Stimulated activated CD8-positive, alpha-beta memory T cell treated with anti-CD3 and anti-CD28 coated beads, Interleukin-4, amount 100 ng/mL, for 24 hours (primary cell): ENCODE measurements around the gene DPF3.

Experiments
- DNase-seq: peaks from one replicate; pipeline ENCODE4 v3.0.0-alpha.2; 2020; ENCODE audit warnings: low read depth

Gene DPF3

DNA sequence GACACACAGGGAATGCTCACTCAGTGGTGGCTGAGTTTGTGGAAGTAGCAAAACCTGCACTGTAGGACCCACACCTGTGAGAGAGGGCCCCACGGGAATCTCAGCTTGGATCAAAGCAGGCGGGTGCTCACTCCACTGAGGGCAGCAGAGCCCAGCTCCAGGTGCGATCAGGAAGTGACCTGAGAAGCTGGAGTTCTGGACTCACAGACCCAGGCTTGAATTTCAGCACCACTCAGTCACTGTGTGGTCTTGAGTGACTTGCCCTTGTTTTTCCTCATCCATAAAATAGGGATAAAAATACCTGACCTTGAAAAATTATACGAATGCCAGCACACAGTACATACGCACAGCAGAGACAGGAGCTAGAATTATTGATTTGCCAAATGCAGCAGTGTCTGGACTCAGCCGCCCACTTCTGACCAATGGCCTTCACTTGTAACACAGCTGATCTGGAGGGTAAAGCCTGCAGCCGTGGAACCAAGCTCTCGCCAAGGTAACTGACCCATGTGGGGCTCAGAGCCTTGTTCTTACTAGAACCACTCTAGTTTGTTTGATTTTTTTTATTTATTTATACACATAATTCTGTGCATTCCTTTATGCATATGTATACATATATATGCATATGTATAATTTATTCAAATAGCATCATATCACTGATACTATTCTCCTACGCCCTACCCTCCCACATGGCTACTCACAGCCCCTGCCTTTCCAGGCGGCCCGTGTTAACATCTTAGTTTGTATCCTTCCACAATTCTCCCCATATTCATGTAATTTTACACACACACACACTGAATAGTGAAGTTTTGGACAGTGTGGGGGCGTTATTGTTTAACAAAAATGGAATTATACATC is 53.9 kb downstream of the DPF3 start:
- DNase-seq: no peak

DNA sequence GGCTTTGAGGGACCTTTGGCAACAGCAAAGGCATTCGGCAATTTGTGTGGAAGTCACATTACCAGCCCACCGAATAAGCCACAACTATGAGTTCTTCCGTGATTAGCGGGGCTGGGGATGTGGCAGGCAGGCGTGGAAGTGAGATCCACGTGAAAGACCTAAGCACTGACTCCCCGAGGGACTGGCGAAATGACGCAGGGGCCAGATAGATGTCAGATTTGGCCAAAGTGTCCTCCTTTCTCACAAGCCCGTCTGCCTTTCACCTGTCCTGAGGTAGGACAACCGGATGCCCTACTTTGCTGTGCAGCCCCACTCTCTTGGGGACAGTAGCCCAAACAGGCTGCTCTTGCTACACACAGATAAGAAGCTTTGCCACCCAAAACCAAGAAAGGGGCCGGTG is 54.5 kb downstream of the DPF3 start:
- no peak for DNase-seq

DNA sequence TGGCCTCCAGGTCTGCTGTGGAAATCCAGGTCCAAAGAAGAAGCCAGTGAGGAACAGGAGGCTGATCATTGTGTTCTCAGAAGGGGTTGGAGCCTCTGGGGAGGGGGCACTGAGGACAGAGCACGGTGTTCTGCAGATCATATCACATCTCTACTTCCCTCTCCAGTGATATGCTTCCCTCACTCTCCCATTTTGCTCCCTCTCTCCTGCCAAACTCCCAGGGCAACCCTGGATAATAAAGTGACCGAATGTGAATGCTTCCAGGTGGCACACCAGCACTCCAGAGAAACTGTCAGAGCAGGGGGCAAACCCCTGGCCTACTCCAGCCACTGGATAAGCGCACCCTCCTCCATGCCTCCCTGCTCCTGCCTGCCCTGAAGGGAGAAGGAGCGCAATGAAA is 57.8 kb downstream of the DPF3 start:
- no peak for DNase-seq

DNA sequence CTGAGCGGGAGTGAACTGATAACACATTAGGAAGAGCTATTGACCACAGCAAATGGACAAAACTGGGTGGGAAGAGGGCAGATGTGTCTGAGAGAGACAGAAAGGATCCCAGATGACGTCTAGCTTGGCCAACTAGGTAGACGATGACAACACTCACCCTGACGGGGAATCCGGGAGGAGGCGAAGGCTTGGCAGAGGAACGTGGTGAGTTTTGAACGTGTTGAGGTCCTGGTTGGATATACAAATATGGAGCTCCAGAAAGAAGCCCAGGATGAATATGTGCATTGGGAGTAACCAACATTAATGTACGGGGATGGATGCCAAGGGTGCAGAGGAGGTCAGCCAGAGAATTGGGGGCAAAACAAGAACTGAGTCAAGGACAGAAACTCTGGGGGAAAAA is 60.7 kb downstream of the DPF3 start:
- no peak for DNase-seq

DNA sequence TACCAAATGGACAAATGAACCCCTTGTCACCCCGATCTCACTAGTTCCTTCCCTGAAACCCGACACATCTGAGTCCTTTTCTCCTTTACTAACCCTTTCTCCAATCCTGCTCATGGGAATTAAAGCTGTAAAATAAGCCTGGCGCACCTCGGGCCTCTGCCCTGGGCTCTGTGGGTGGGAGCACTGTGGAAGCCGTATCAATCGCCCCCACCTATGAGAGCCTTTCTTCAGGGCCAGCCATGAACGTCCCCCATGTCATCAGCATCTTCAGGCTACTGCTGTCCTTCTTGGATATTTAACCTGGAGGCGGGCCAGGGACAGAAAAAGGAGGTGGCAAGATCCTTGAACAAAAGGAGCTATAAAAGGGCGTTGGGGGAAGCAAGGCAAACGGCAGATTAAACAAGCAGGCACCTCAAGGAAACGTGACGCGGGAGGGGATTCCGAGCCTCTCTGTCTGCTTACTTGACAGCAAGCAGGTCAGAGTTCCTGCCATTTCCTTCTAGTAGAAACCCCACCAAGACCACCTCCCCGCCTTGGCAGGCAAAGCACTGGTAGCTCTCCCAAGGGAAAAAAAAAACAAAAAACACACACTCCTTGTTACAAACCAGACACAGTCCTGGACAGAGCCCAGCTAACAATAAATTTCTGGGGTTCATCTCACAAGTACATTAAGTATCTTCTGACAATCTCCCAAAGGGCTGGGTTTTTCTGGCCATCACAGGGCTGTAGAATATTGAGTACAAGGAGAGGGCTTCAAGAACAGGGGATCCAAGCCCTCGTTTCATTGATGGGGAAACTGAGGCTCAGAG is 62.9 kb downstream of the DPF3 start:
- no peak for DNase-seq

DNA sequence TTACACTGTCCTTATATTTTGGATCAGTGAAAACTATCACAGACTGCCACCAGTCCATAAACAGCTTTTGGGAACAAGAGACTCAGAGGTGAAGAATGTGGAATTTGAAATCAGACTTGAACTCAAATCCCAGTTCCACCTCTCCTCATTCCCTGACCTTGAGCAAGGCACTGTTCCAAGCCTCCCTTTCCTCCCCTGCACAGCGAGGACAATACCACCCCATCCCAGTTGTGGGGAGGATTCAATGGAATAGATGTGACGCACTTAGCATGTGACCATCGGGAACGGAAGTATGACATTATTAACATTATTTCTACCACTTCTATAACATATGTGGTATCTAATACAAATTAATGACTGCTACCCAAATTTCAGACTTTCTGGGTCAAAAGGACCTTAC is 63.5 kb downstream of the DPF3 start:
- no peak for DNase-seq

DNA sequence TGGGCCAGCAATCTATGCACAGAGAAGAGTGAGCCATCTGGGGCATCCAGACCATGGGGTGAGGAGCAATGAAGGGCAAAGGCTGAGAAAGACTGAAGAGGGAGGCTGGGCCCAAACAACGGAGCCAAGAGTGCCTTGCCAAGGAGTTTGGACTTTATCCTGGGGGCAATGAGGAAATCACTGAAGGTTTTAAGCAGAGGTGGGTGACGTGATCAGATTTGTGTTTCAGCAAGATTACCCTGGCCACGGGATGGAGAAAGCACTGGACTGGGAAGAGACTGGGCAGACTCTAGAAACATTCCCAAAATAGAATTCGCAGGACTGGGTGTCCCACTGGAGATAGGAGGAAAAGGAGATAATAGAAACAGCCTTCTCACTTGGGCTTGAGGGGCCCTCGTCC is 65.3 kb downstream of the DPF3 start:
- DNase-seq: no peak

DNA sequence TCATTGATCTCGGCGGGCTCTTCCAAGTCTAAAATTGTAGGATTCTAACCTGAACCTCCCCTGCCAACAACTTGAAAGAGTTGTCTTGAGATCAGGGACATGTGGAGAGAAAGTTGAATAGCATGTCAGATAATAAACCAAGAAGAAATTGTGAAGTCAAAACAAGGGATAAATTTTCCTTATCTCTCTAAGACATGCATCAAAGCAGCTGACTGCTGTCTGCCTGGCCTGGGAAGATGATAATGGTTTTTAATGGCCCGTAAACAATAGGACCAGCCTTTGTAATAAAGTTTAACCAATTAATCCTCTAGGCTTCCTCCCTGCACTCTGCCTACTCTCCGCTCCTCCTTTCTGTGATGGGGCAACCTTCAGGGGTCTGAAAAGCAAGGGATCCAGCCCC is 67.9 kb downstream of the DPF3 start:
- no peak for DNase-seq

DNA sequence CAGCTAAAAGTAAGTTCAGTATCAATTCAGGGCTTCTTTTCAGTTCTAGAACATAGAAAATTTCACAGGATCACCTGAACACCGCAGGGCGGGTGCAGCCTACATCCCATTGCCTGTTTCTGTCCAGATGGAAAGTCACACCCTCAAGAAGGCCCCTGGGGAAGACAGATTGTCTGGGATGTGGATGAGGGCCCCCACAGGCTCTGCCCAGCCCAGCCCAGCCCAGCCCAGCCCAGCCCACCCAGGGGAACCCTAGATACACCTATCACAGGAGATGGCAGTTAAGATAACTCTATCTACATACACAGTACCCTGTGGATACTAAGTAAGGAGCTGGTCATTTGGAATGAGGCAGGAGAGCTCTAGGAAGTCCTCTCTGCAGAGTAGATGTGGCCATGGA is 68.4 kb downstream of the DPF3 start:
- no peak for DNase-seq

DNA sequence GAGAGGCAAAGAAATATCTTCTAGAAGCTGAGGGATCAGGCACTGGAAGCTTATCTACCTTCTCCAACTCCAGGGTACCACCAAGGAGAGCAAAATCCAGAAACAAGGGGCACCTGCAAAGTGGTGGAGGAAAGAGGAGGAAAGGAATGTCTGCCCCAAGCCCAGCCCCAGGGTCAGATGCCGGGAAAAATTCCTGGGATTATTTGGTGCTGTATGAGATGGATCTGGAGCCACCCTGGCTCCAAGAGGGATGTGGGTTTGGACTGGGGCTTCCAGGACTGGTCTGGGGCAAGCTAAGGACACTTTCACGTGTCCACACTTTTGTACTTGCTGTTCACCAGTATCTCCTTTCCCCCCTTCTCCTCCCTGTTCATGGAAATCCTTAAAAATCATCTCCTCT is 69.8 kb downstream of the DPF3 start:
- no peak for DNase-seq

DNA sequence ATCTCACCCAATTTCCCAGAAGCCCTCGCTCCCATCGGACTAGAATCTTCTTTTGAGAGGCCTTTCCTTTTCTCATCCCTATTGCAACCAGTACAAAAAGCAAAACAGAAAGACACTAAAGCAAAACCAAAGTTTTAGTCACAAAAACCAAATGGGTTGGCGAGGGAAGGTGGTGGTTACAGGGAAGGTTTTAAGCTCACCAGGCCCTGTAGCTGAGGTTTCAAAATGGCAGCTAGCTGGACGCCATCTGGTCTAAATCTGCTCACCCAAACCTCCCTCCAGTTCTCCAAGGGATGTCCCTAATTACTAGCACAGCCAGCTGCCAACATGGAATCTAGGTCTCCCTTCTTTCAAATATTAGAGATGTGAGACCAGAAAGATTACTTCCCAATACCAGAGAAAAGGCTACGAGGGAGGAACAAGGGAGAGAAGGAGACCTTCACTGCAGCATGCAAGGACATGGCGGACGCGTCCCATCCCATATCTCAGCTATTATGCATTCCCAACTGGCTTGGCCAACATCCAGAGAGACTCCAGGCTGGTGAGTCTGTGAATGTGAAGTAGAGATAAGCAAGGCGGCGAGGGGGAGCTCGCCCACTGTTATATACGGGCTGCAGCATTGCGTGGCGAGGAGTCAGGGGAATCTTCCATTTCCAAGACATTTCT is 70.8 kb downstream of the DPF3 start:
- DNase-seq: no peak

DNA sequence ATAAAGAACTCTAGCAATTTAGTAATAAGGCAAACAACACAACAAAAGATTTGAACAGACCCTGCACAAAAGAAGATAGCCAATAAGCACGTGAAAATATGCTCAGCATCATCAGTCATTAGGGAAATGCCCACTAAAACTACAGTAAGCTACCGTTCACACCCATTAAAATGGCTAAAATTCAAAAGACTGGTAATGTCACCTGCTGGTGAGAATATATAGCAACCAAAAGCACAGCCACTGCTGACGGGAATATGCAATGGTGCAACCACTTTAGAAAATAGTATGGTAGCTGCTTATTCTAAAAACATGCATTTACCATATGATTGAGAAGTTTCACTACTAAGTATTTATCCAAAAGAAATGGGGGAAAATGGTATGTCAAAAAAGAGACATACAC is 74.9 kb downstream of the DPF3 start:
- no peak for DNase-seq

DNA sequence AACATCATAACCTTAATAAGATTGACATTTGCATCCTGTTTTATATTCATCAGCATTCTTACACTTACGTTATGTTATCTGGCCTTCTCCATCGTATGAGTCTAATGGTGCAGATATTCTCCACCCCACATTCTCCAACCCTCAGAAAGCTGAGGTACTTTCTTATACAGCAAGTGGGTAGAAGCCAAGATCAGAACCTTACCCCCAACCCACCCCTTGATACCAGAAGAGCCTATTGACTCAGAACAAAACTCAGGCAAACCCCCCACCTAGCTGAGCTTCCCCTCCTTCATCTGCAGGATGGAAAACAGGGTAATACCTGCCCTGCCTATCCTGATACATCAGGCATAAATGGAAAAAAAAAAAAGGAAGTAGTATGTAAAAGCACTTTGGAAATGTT is 77.6 kb downstream of the DPF3 start:
- DNase-seq: no peak

DNA sequence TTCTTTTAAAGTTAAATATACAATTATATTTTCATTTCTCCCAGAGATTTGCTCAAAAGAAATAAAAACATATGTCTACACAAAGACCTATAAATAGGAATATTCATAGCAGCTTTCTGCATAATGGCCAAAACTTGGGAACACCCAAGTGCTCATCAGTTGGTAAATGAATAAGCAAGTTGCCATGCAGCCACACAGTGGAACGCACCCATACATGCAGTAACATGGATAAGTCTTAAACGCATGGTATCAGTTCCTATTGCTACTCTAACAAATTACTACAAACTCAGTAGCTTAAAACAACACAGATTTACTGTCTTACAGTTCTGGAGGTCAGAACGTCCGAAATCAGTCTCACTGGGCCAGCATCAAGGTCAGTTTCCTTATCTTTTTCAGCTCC is 78.5 kb downstream of the DPF3 start:
- no peak for DNase-seq

DNA sequence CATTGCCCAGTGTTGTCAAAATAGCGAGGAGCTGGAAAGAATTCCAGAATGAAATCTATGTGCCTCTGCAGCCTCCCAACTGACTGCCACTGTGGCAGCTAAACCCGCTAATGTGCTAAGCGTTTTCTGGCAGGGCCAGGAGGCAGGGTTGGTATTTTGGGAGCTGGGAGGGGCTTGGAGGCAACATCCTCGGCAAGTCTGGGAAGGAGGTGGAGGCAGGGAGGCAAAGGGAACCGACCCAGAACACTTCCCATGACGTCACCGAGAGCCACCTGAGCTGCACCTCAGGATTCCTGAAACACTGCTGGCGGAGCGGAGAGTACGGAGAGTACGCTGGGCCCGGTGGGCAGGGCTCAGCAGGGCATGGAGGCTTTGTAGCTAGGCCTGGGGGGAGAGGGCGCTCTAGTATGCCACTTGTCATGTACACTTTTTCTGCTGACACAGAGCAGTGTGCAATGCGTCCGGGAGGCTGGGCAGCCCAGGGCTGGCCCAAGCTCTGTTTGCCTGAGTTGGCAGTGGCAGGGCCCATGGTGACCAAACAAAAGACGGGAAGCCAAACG is 81.5 kb downstream of the DPF3 start:
- DNase-seq: no peak

DNA sequence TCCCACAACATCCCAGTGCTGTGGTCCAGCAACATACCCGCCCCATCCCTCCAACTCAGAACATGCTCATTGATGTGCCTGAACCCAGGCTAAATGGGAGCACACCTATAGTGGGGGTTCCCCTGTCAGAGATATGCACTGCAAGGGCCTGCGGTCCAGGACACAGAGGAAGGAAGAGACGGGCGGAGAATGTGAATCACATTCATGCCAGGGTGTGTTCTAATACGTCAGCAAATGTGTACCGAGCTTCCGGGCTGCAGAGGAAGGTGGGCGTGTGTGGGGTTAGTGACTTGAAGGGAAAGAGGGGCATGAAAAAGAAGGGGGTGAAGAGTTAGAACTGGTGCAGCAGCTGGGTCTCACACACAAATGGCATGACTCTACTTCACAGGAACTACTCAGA is 83.7 kb downstream of the DPF3 start:
- DNase-seq: peak; percentile 50

DNA sequence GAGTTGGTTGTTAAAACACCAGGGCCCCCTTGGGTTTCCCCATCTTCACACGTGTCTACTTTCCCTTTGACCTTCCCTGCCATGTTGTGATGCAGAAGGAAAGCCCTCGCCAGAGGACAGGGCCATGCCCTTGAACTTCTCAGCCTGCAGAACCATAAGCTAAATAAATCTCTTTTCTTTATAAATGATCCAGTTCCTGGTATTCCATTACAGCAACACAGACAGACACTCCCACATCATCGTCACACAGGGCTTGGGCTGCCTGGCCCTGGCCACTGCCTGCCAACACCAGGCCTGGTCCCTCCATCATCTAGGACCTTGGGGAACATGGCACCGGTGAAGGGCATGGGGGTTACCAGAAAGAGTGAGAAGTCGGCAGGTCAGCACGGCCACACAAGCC is 84.8 kb downstream of the DPF3 start:
- no peak for DNase-seq

DNA sequence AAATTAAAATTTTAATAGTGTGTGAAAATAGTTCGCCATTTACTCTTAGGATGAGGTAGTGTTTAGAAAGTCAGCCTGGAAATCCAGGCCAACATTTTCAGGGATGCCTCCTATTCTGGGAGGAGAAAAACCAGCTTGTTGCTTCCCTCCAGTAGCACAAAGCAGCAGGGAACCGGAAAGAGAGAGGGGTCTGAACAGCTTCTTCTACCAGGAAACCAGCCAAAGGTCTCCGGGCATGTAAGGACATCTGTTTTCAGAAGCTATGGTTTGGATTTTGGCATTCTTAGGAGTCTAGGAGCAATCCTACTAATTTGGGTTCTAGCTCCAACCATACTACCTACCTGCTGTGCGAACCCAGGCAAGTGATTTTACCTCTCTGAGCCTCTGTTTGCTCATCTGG is 85.3 kb downstream of the DPF3 start:
- DNase-seq: no peak

DNA sequence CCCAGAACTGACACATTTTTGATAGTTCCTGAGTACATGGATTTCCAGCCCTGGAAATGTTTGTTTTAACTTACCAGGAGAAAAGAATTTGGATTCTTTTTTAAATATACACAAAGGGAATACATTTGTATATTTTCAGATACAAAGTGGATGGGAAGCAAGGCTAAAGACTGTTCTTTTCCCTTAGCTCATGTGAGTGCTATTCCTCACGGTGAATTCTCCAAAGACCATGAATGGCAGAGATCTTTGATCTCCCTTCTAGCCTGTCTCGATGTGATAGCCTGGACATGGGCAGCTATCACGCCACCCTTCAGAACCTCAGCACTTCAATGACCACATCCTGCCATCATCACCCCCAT is 91.3 kb downstream of the DPF3 start:
- DNase-seq: no peak

DNA sequence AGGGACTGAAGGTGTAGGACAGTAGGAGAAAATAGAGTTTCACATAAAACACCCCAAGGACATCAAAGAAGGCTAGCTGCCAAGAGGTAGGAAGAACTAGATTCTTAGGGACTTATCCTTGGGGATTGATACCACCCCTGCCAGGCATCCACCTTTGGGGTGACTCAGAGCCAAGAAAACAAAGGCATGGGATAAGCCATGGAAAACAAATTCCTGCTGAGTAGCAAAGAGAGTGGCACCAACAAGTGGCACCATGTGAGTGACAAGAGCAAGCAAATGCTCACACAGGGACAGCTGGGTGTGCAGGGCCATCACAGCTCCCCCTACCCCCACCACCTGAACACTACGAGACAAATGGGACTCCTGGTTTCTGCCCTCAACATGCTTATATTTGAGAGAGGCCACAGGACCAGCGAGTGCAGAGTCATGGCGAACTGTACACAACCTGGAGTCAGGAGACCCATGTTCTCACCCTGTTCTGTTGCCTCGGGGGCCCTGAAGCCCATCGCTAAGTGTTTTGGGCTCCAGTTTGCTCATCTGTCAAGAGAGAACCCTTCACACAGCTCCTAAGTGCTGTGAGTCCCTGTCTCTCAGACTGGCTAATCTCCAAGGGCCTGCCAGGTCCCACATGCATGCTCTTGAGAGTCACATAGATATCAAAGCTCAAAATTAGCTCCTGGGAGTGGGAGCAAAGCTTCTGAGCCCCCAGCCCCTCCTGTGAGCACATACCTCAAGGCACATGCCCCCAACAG is 91.9 kb downstream of the DPF3 start:
- no peak for DNase-seq

DNA sequence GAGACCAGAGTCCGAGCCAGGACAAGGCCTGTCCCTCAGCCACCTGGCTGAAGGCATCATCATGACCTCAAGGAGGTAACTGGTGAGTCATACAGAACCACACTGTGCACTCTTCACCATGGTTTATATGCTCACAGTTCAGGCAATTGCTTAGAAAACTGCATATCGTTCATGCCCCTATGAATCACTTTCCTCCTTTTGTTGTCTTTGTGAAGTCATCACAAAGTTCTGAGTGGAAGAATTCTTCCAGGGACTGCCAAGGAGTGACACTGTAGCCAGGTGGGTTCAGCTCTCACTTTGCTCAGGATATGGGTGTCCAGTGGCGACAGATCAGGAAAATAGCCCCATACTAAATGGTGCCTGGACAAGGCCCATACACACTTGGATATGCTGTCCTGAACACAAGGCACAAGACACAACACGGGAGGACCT is 92.5 kb downstream of the DPF3 start:
- no peak for DNase-seq

DNA sequence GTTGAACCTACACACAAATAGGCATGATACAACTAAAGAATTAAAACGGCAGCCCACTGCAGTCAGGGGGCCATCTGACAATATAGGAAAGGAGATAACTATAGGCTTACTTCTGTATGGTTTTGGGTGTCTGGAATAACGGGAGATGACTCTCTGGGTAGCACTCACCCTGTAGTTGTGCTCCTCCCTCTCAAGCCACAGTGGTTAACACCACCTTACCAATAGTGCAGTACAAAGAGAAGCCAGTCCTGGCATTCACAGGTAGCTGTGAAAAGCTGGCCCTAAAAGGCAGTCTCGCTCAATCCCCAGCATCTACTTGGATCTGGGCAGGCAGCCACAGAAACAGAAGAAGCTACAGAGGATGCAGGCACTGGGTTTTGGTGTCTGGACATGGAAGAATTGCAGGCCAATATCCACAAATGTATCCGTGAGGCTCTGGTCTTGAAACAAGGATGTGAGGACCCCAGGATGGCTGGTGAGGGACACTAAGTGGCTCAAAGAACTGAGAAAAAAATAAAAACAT is 93.0 kb downstream of the DPF3 start:
- DNase-seq: no peak
